ENCODE results near the gene GPR78. TPM values are rescaled to one million over a fixed set of nuclear protein-coding genes. Genes with fewer than 3 reads are reported as not detected.

Gene GPR78
- total RNA-seq, 1 experiment from 2014 or later = not detected

DNA sequence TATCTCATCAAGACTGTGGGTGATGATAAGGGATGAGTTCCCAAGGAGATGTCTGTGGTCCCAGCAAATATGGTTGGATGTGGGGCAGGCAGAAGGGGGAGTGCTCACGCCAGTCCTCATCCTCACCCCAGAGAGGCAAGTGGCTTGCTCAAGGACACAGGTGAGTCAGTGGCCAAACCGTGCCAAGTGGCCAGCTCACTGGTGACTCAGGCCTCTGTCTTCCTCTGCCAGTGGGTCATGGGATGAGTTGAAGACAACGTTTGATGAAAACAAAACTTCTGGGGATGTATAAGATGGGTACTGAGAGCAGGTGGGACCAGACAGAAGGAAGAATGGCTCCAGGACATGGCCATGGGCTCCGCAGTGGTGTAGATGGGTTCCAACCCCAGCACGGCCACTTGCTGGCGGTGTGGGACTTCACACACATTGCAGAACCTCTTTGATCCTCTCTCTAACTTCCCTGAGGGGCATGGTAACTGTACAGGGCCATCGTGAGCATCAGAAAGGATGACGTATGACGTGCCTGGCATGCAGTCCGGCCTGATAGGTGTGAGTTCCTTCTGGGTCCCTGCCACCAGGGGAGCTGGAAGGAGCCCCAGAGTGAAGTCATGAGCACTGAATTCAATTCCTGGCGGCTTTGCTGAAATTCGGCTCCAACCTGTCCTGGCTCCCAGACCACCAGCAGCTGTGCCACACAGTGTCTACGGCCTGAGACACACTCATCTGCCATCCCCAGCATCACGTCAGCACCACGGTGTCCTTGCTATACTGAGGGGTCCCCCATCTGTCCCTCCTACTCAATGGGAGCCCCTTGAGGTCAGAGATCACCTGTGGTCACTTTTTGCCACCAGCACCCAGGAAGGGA, 41.3 kb upstream of the GPR78 start:
- H3K9me3 Mint-ChIP-seq (ENCODE audit: low read depth, unreplicated experiment) = no peaks in the 10 kb centered on the region
- no peaks in the 10 kb centered on the region for H3K27me3 Mint-ChIP-seq (ENCODE audit: unreplicated experiment)
- H3K36me3 Mint-ChIP-seq (ENCODE audit: insufficient read depth, unreplicated experiment) = peaks cover 21% of the 10 kb centered on the region
- DNase-seq = peak; percentile 35
- H3K4me1 Mint-ChIP-seq (ENCODE audit: low read depth, unreplicated experiment) = peaks cover 39% of the 10 kb centered on the region
- no TSS peak for BruUV-seq (replicated peaks)
- intact Hi-C loops (cut with micrococcal nuclease; ENCODE audit: unreplicated experiment) = loop anchor here (10.0 kb wide), 1 partner anchor 74 kb away; no protein-coding TSS in a partner anchor
- CTCF ChIA-PET = no interaction called here
- TF ChIP-seq, protein P1, sequence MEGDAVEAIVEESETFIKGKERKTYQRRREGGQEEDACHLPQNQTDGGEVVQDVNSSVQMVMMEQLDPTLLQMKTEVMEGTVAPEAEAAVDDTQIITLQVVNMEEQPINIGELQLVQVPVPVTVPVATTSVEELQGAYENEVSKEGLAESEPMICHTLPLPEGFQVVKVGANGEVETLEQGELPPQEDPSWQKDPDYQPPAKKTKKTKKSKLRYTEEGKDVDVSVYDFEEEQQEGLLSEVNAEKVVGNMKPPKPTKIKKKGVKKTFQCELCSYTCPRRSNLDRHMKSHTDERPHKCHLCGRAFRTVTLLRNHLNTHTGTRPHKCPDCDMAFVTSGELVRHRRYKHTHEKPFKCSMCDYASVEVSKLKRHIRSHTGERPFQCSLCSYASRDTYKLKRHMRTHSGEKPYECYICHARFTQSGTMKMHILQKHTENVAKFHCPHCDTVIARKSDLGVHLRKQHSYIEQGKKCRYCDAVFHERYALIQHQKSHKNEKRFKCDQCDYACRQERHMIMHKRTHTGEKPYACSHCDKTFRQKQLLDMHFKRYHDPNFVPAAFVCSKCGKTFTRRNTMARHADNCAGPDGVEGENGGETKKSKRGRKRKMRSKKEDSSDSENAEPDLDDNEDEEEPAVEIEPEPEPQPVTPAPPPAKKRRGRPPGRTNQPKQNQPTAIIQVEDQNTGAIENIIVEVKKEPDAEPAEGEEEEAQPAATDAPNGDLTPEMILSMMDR (IDR thresholded peaks at IDR 0.05; ENCODE audit: unreplicated experiment) = no peak
- H3K27ac Mint-ChIP-seq (ENCODE audit: unreplicated experiment) = peak overlapping the region; percentile 0
- H3K4me3 Mint-ChIP-seq (ENCODE audit: low read depth, unreplicated experiment) = no peak overlapping the region

- TF ChIP-seq, protein P1 (IDR thresholded peaks at IDR 0.05; ENCODE audit: unreplicated experiment) = no peak
- Mint-ChIP-seq H3K36me3 (ENCODE audit: insufficient read depth, unreplicated experiment) (peaks cover 16% of the 10 kb centered on the region), H3K27ac (ENCODE audit: unreplicated experiment) (no peak overlapping the region), H3K9me3 (ENCODE audit: low read depth, unreplicated experiment) (no peaks in the 10 kb centered on the region), H3K4me1 (ENCODE audit: low read depth, unreplicated experiment) (peaks cover 31% of the 10 kb centered on the region), H3K27me3 (ENCODE audit: unreplicated experiment) (no peaks in the 10 kb centered on the region), H3K4me3 (ENCODE audit: low read depth, unreplicated experiment) (no peak overlapping the region)
- intact Hi-C loops (cut with micrococcal nuclease; ENCODE audit: unreplicated experiment) = loop anchor here (10.0 kb wide), 1 partner anchor 75 kb away; no protein-coding TSS in a partner anchor
- DNase-seq = no peak
- CTCF ChIA-PET = no interaction called here
- no TSS peak for BruUV-seq (replicated peaks)
Observed at GRCh38 chr4:8539661-8540060, 40.5 kb upstream of the GPR78 start.

DNA sequence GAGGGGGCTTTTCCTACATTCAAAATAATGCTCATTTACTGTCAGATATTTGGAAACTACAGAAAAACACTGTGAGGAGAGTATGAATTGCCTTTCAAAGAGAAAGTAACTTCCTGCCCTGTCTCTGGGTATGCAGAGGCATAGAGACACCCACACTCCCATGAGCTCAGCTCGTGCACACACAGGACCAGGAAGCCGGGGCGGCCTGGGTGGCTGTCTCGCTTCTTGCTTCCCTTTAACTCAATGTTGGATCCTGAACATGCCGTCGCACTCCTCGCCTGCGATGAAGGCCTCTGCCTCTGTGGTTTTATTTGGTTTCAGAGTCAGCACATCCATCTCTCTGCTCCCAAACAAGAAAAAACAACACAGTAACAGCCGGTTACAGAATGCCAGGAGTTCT, 40.1 kb upstream of the GPR78 start:
- BruUV-seq (replicated peaks) = no TSS peak
- Mint-ChIP-seq H3K27ac (ENCODE audit: unreplicated experiment) (no peak overlapping the region), H3K4me3 (ENCODE audit: low read depth, unreplicated experiment) (no peak overlapping the region), H3K4me1 (ENCODE audit: low read depth, unreplicated experiment) (peaks cover 27% of the 10 kb centered on the region), H3K27me3 (ENCODE audit: unreplicated experiment) (no peaks in the 10 kb centered on the region), H3K9me3 (ENCODE audit: low read depth, unreplicated experiment) (no peaks in the 10 kb centered on the region), H3K36me3 (ENCODE audit: insufficient read depth, unreplicated experiment) (peaks cover 13% of the 10 kb centered on the region)
- intact Hi-C loops (cut with micrococcal nuclease; ENCODE audit: unreplicated experiment) = no loop called here
- CTCF ChIA-PET = no interaction called here
- no peak for DNase-seq
- TF ChIP-seq, protein P1 (IDR thresholded peaks at IDR 0.05; ENCODE audit: unreplicated experiment) = no peak

GRCh38 chr4:8540586-8540985, 39.6 kb upstream of the GPR78 start:
- no TSS peak for BruUV-seq (replicated peaks)

More at GRCh38 chr4:8540586-8540985, 39.6 kb upstream of the GPR78 start:
- Mint-ChIP-seq H3K27me3 (ENCODE audit: unreplicated experiment) (no peaks in the 10 kb centered on the region), H3K36me3 (ENCODE audit: insufficient read depth, unreplicated experiment) (peaks cover 13% of the 10 kb centered on the region), H3K27ac (ENCODE audit: unreplicated experiment) (no peak overlapping the region), H3K4me3 (ENCODE audit: low read depth, unreplicated experiment) (no peak overlapping the region), H3K4me1 (ENCODE audit: low read depth, unreplicated experiment) (peaks cover 26% of the 10 kb centered on the region), H3K9me3 (ENCODE audit: low read depth, unreplicated experiment) (no peaks in the 10 kb centered on the region)
- no peak for DNase-seq
- CTCF ChIA-PET = no interaction called here
- TF ChIP-seq, protein P1 (IDR thresholded peaks at IDR 0.05; ENCODE audit: unreplicated experiment) = no peak
- intact Hi-C loops (cut with micrococcal nuclease; ENCODE audit: unreplicated experiment) = no loop called here

Data from Calu3 (cell line).